Activated naive CD8-positive, alpha-beta T cell treated with anti-CD3 and anti-CD28 coated beads, Interleukin-2, amount 10 ng/mL, durations not matched to agents 7 days and 5 days (primary cell): Measurements from ENCODE around the gene AP4M1. TPM values are rescaled to one million over a fixed set of nuclear protein-coding genes. Genes with fewer than 3 reads are reported as not detected.
"Not testable (repeated sequence)": the region's sequence is repeated elsewhere in the genome, so short reads cannot be mapped to it uniquely, and the experiment has no call there.

Experiments
- ATAC-seq: fragments of 150-1000 bp; cut with Tn5 transposase; one replicate; pipeline ENCODE4 v1.10.0; 2021; ENCODE audit warnings: low read depth, moderate library complexity
- POLR2A ChIA-PET: fragments of 350-600 bp; sonication (Branson Sonifier 250); formaldehyde crosslinking; loops from one replicate; lab custom pipeline; 2021; ENCODE audit warnings: antibody characterized with exemption; lab: Charles Lee
- DNase-seq: peaks from one replicate; pipeline ENCODE4 v3.0.0; 2021
- H3K27ac Mint-ChIP-seq: one replicate; pipeline ENCODE4 v1.8.0; 2022; ENCODE audit warnings: mild to moderate bottlenecking, mixed read lengths
- H3K27me3 Mint-ChIP-seq: one replicate; pipeline ENCODE4 v1.8.0; 2022; ENCODE audit warnings: mild to moderate bottlenecking, moderate library complexity, mixed read lengths
- H3K36me3 Mint-ChIP-seq: one replicate; pipeline ENCODE4 v1.8.0; 2021; ENCODE audit warnings: mild to moderate bottlenecking, mixed read lengths
- H3K4me1 Mint-ChIP-seq: one replicate; pipeline ENCODE4 v1.8.0; 2021; ENCODE audit warnings: mixed read lengths
- H3K4me3 Mint-ChIP-seq: one replicate; pipeline ENCODE4 v1.8.0; 2022; ENCODE audit warnings: mild to moderate bottlenecking, moderate library complexity, mixed read lengths
- H3K9me3 Mint-ChIP-seq: one replicate; pipeline ENCODE4 v1.8.0; 2021; ENCODE audit warnings: mixed read lengths
- total RNA-seq, 2 experiments: library from RNA; stranded (reverse); gene quantifications; one replicate each; pipeline ENCODE4 v1.2.3, GENCODE V29; 2021

AP4M1 gene
- total RNA-seq, 2 experiments from 2014 or later = 15.0 to 16.5 TPM

GRCh38 chr7:100119970-100120732 lies 18.7 kb downstream of the AP4M1 start:
- Mint-ChIP-seq H3K4me1 (peaks cover 24% of the 10 kb centered on the region), H3K9me3 (no peaks in the 10 kb centered on the region), H3K27ac (peak overlapping the region; percentile 88), H3K36me3 (peaks cover 13% of the 10 kb centered on the region), H3K27me3 (no peaks in the 10 kb centered on the region), H3K4me3 (peak overlapping the region; percentile 87)
- DNase-seq (peak; percentile 73), ATAC-seq (peak; percentile 69)
- POLR2A ChIA-PET = interaction anchor here (0.6 to 2.0 kb wide), 10 partner anchors 8 to 1098 kb away, joined by 3 to 28 read pairs (median 3); partner anchors contain the start of genes AP4M1, COPS6, MCM7 and TRIM4

DNA sequence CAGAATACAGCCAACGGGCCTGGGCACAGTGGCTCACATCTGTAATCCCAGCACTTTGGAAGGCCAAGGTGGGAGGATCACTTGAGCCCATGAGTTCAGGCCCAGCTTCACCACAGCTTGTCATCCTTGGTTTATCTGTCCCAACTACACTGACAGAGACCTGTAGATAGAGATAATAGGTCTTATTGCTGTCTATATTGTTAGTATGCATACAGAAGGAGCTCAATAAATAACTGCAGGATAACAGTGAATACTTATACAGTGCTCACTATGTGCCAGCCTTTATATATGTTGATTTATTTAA lies 19.2 kb downstream of the AP4M1 start:
- POLR2A ChIA-PET = interaction anchor here (0.7 to 2.0 kb wide), 7 partner anchors 8 to 201 kb away, joined by 3 to 28 read pairs (median 3); partner anchors contain the start of genes AP4M1, COPS6, MCM7 and TRIM4
- Mint-ChIP-seq H3K4me3 (peak overlapping the region; percentile 87), H3K4me1 (peaks cover 25% of the 10 kb centered on the region), H3K27me3 (no peaks in the 10 kb centered on the region), H3K9me3 (no peaks in the 10 kb centered on the region), H3K27ac (peak overlapping the region; percentile 88), H3K36me3 (peaks cover 13% of the 10 kb centered on the region)
- ATAC-seq (no peak), DNase-seq (no peak)

- Mint-ChIP-seq H3K36me3 (peaks cover 8% of the 10 kb centered on the region), H3K4me1 (peaks cover 23% of the 10 kb centered on the region), H3K4me3 (no peak overlapping the region), H3K27ac (no peak overlapping the region), H3K27me3 (no peaks in the 10 kb centered on the region), H3K9me3 (no peaks in the 10 kb centered on the region)
- ATAC-seq (no peak), DNase-seq (no peak)
- POLR2A ChIA-PET = interaction anchor here (1.4 kb wide), 1 partner anchor 21 kb away, joined by 6 read pairs; the partner anchor contains the start of genes AP4M1 and MCM7
Measured at GRCh38 chr7:100122067-100122466, 20.6 kb downstream of the AP4M1 start.

DNA sequence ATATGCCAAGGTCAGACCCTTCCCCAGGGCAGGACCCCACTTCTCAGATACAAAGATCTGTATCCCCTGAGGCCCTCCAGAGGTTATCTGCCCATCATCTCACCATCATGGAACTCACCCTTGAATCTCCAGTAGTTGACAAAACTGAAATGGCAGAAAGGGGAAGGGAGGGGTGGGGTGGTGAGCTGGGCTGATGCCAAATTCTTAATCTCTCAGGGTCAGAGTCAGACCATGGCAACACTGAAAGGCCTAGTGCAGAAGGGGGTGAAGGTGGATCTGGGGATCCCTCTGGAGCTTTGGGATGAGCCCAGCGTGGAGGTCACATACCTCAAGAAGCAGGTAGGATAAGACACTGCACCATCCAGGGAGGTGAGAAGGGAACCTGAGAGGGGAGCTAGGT lies 21.1 kb downstream of the AP4M1 start:
- H3K27me3 Mint-ChIP-seq = no peaks in the 10 kb centered on the region
- POLR2A ChIA-PET = interaction anchor here (0.7 to 1.4 kb wide), 2 partner anchors 21 to 25 kb away, joined by 5 to 6 read pairs; partner anchors contain the start of genes AP4M1 and MCM7
- peaks cover 23% of the 10 kb centered on the region for H3K4me1 Mint-ChIP-seq
- H3K27ac Mint-ChIP-seq = no peak overlapping the region
- H3K9me3 Mint-ChIP-seq = no peaks in the 10 kb centered on the region
- no peak overlapping the region for H3K4me3 Mint-ChIP-seq
- peaks cover 8% of the 10 kb centered on the region for H3K36me3 Mint-ChIP-seq
- no peak for ATAC-seq
- DNase-seq = no peak

- H3K27ac Mint-ChIP-seq = peak overlapping the region; percentile 71
- peaks cover 8% of the 10 kb centered on the region for H3K36me3 Mint-ChIP-seq
- H3K4me1 Mint-ChIP-seq = peaks cover 26% of the 10 kb centered on the region
- H3K9me3 Mint-ChIP-seq = no peaks in the 10 kb centered on the region
- no peak for ATAC-seq
- H3K27me3 Mint-ChIP-seq = no peaks in the 10 kb centered on the region
- DNase-seq = no peak
- peak overlapping the region; percentile 100 for H3K4me3 Mint-ChIP-seq
- POLR2A ChIA-PET = interaction anchor here (0.7 to 5.4 kb wide), 5 partner anchors 23 to 205 kb away, joined by 3 to 89 read pairs (median 5); partner anchors contain the start of genes AP4M1, MCM7 and TRIM4
Measured at GRCh38 chr7:100124301-100125230, 23.1 kb downstream of the AP4M1 start.

GRCh38 chr7:100126239-100126930 lies 24.9 kb downstream of the AP4M1 start:
- Mint-ChIP-seq H3K9me3 (no peaks in the 10 kb centered on the region), H3K4me3 (peak overlapping the region; percentile 100), H3K27me3 (no peaks in the 10 kb centered on the region), H3K27ac (peak overlapping the region; percentile 100), H3K4me1 (peaks cover 23% of the 10 kb centered on the region), H3K36me3 (peaks cover 8% of the 10 kb centered on the region)
- DNase-seq (no peak), ATAC-seq (peak; percentile 35)
- POLR2A ChIA-PET = interaction anchor here (0.6 to 5.4 kb wide), 10 partner anchors 11 to 546 kb away, joined by 3 to 89 read pairs (median 4); partner anchors contain the start of genes AP4M1, LAMTOR4, MCM7 and MEPCE

DNA sequence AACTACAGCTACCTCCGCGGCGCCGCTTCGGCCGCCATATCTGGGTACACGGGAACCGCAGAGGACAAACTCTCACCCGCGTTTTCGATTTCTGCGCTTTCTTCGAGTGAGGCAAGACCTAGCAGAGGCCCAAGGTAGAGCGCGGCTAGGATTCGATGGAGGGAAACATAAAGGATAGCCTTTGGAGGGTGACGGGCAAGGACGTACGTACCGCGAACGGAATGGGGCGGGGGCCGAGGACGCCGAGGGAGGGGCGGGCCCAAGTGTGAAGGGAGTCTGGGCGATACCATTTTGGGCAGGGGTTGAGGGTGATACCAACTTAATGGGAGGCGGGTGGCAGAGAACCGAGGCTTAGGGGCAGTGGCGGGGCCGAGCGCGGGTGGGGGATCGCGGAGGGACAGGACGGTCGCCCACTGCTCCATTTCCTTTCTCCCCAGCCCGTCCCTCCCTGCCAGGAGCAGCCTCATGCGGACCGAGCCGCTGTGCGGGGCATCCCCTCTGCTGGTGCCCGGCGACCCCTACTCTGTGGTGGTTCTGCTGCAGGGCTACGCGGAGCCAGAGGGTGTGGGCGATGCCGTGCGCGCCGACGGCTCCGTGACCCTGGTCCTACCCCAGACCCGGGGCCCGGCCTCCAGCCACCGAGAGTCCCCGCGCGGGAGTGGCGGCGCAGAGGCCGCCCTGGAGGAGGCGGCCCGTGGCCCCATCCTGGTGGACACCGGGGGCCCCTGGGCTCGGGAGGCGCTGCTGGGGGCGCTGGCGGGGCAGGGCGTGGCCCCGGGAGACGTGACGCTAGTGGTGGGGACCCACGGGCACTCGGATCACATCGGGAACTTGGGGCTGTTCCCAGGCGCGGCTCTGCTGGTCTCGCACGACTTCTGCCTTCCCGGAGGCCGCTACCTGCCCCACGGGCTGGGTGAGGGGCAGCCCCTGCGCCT lies 25.8 kb downstream of the AP4M1 start, which contains the start of gene MBLAC1:
Gene MBLAC1 (plus strand): TSS at position 37 of the 935 bp plus-strand sequence. CDS start 429 bp downstream, at position 466.
- H3K36me3 Mint-ChIP-seq = peaks cover 8% of the 10 kb centered on the region
- ATAC-seq (peak; percentile 68), DNase-seq (peak; percentile 87)
- POLR2A ChIA-PET = interaction anchor here (0.7 to 5.4 kb wide), 13 partner anchors 11 to 303 kb away, joined by 3 to 89 read pairs (median 4); partner anchors contain the start of genes AP4M1, LAMTOR4, MCM7 and MEPCE
- peaks cover 22% of the 10 kb centered on the region for H3K4me1 Mint-ChIP-seq
- peak within 1 kb of the TSS; percentile 100 for H3K4me3 Mint-ChIP-seq
- H3K27ac Mint-ChIP-seq = peak within 1 kb of the TSS; percentile 100
- no peaks in the 10 kb centered on the region for H3K9me3 Mint-ChIP-seq
- no peaks in the 10 kb centered on the region for H3K27me3 Mint-ChIP-seq

GRCh38 chr7:100127866-100128636 lies 26.6 kb downstream of the AP4M1 start:
- ATAC-seq (peak; percentile 17), DNase-seq (no peak)
- Mint-ChIP-seq H3K9me3 (no peaks in the 10 kb centered on the region), H3K4me3 (peak overlapping the region; percentile 100), H3K4me1 (peaks cover 29% of the 10 kb centered on the region), H3K36me3 (peaks cover 4% of the 10 kb centered on the region), H3K27ac (peak overlapping the region; percentile 100), H3K27me3 (no peaks in the 10 kb centered on the region)
- POLR2A ChIA-PET = interaction anchor here (0.6 to 5.4 kb wide), 14 partner anchors 8 to 301 kb away, joined by 3 to 89 read pairs (median 4); partner anchors contain the start of genes AP4M1, LAMTOR4, MCM7 and MEPCE

- Mint-ChIP-seq H3K27me3 (no peaks in the 10 kb centered on the region), H3K27ac (peak overlapping the region; percentile 100), H3K9me3 (no peaks in the 10 kb centered on the region), H3K4me3 (peak overlapping the region; percentile 100), H3K36me3 (peaks cover 4% of the 10 kb centered on the region), H3K4me1 (peaks cover 29% of the 10 kb centered on the region)
- POLR2A ChIA-PET = interaction anchor here (0.6 to 5.4 kb wide), 15 partner anchors 8 to 301 kb away, joined by 3 to 89 read pairs (median 4); partner anchors contain the start of genes AP4M1, LAMTOR4, MCM7 and MEPCE
- DNase-seq (no peak), ATAC-seq (no peak)
Measured at GRCh38 chr7:100128637-100128963, 27.2 kb downstream of the AP4M1 start.

- DNase-seq, H3K4me3 Mint-ChIP-seq, H3K9me3 Mint-ChIP-seq, H3K27ac Mint-ChIP-seq, H3K27me3 Mint-ChIP-seq, ATAC-seq, H3K36me3 Mint-ChIP-seq: not testable (repeated sequence)
- H3K4me1 Mint-ChIP-seq = peaks cover 18% of the 10 kb centered on the region
- POLR2A ChIA-PET = interaction anchor here (0.6 to 1.1 kb wide), 3 partner anchors 30 to 134 kb away, joined by 3 read pairs; no protein-coding TSS in a partner anchor
Measured at GRCh38 chr7:100130220-100130607, 28.8 kb downstream of the AP4M1 start.
